ENCODE data around the gene RASAL2. TPM values are rescaled to one million over a fixed set of nuclear protein-coding genes. Genes with fewer than 3 reads are reported as not detected.
A peak's percentile ranks its signal among the peaks of the same experiment; 100 is the strongest.

The RASAL2 gene
- polyA plus RNA-seq, 1 experiment, result 27.7 TPM

DNA sequence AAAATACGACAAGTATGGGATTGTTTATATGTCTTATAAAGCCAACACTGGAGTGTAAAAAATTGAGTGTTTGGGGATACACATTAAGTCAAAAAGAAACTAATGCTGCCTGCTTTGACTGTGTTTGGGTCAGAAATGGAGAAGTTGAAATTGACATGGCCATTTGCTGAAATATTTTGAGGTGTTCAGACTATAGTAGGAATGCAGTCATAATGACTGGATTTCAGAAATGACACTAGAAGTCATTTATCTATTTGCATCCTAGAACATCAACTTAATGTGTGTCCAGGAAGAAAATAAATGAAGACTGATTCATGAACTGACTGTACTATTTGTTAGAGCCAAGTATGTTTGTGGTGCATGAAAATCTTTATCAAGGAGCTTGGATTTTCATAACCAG, 28.4 kb downstream of the RASAL2 start:
- no peaks in the 10 kb centered on the region for H3K27me3 ChIP-seq (ENCODE audit: control insufficient read depth, insufficient read depth, low read length)
- no peaks in the 10 kb centered on the region for H3K36me3 ChIP-seq (ENCODE audit: control insufficient read depth, insufficient read depth, low read length)
- no peak for DNase-seq (ENCODE audit: low read depth)
- ChIA-PET CTCF (interaction anchor here (0.5 kb wide), 1 partner anchor 46 kb away, joined by 4 read pairs; no protein-coding TSS in a partner anchor), POLR2A (interaction anchor here (0.6 kb wide), 1 partner anchor 114 kb away, joined by 3 read pairs; no protein-coding TSS in a partner anchor)
- H3K4me3 ChIP-seq (ENCODE audit: low read depth, low read length), result no peak overlapping the region; the same call in 1 of the 2 replicates
- TF ChIP-seq, protein P1, sequence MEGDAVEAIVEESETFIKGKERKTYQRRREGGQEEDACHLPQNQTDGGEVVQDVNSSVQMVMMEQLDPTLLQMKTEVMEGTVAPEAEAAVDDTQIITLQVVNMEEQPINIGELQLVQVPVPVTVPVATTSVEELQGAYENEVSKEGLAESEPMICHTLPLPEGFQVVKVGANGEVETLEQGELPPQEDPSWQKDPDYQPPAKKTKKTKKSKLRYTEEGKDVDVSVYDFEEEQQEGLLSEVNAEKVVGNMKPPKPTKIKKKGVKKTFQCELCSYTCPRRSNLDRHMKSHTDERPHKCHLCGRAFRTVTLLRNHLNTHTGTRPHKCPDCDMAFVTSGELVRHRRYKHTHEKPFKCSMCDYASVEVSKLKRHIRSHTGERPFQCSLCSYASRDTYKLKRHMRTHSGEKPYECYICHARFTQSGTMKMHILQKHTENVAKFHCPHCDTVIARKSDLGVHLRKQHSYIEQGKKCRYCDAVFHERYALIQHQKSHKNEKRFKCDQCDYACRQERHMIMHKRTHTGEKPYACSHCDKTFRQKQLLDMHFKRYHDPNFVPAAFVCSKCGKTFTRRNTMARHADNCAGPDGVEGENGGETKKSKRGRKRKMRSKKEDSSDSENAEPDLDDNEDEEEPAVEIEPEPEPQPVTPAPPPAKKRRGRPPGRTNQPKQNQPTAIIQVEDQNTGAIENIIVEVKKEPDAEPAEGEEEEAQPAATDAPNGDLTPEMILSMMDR (IDR thresholded peaks at IDR 0.05; ENCODE audit: insufficient read depth, low read depth, low read length), result no peak

DNA sequence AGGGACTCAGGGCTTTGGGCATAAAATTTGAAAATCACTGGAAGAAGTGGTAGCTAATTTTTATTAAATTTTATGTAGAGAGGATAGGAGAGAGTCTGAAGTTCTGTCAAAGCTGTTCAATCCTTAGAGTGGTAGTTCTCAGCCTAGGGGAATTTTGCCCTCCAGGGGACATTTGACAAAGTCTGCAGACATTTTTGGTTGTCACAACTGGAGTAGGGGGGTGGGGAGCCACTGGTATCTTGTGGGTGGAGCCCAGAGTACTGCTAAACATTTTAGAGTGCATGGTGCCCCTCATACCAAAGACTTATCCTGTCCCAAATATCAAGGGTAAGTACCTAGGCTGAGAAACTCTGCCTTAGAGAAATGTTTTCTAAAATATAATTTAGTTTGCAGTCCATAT, 30.2 kb downstream of the RASAL2 start:
- POLR2A ChIA-PET, result no interaction called here
- DNase-seq (ENCODE audit: low read depth), result no peak
- H3K36me3 ChIP-seq (ENCODE audit: control insufficient read depth, insufficient read depth, low read length), result no peaks in the 10 kb centered on the region
- CTCF ChIA-PET, result interaction anchor here (0.7 kb wide), 1 partner anchor 228 kb away, joined by 3 read pairs; no protein-coding TSS in a partner anchor
- TF ChIP-seq, protein P1 (IDR thresholded peaks at IDR 0.05; ENCODE audit: insufficient read depth, low read depth, low read length), result no peak
- H3K27me3 ChIP-seq (ENCODE audit: control insufficient read depth, insufficient read depth, low read length), result no peaks in the 10 kb centered on the region
- H3K4me3 ChIP-seq (ENCODE audit: low read depth, low read length), result no peak overlapping the region

DNA sequence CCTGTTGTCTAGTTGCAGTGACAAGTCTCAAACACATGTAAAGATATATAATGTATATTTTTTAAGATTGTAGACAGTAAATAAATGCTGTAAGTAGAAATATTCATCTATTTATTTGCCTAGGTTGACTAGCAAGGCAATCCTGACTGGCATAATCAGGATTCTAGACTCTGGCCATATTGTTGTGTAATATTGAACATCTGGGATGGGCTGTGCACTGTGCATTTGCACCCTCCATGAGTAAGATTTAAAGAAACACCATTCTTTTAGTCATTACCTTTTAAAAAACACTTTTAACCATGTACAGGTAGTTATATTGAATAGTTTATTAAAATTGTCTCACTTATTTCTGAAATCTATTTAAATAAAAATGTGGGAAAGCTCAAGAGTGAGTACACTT, 32.4 kb downstream of the RASAL2 start:
- Histone ChIP-seq H3K27me3 (ENCODE audit: control insufficient read depth, insufficient read depth, low read length) (no peaks in the 10 kb centered on the region), H3K36me3 (ENCODE audit: control insufficient read depth, insufficient read depth, low read length) (no peaks in the 10 kb centered on the region), H3K4me3 (ENCODE audit: low read depth, low read length) (no peak overlapping the region)
- no peak for DNase-seq (ENCODE audit: low read depth)
- ChIA-PET CTCF (interaction anchor here (0.9 to 1.6 kb wide), 3 partner anchors 13 to 157 kb away, joined by 3 to 5 read pairs (median 3); no protein-coding TSS in a partner anchor), POLR2A (no interaction called here)
- TF ChIP-seq, protein P1 (IDR thresholded peaks at IDR 0.05; ENCODE audit: insufficient read depth, low read depth, low read length), result no peak

DNA sequence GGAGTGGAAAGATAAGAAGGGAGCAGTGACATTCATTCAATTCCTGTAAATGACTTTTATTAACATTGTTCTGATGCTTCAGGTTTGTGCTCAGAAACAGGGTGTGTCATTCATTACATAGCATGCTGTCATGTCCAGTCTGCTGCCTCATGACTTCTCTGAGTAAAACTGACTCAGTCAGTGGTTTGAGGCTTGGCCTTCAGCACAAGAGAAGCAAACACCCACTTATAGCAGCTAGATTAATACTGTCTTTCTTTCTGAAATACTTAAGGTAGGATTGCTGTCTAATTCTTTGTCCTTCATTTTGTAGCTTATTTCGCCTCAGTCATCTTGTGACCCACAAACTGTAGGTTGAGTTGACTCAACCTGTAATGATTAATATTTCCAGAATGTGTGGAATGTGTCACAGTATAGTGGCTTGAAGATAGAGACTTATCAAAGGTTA, 32.9 kb downstream of the RASAL2 start:
- no peaks in the 10 kb centered on the region for H3K27me3 ChIP-seq (ENCODE audit: control insufficient read depth, insufficient read depth, low read length)
- TF ChIP-seq, protein P1 (IDR thresholded peaks at IDR 0.05; ENCODE audit: insufficient read depth, low read depth, low read length), result no peak
- H3K4me3 ChIP-seq (ENCODE audit: low read depth, low read length), result no peak overlapping the region
- peak; percentile 59 for DNase-seq (ENCODE audit: low read depth)
- ChIA-PET CTCF (interaction anchor here (0.9 to 1.6 kb wide), 2 partner anchors 13 to 26 kb away, joined by 3 to 5 read pairs; no protein-coding TSS in a partner anchor), POLR2A (no interaction called here)
- no peaks in the 10 kb centered on the region for H3K36me3 ChIP-seq (ENCODE audit: control insufficient read depth, insufficient read depth, low read length)

DNA sequence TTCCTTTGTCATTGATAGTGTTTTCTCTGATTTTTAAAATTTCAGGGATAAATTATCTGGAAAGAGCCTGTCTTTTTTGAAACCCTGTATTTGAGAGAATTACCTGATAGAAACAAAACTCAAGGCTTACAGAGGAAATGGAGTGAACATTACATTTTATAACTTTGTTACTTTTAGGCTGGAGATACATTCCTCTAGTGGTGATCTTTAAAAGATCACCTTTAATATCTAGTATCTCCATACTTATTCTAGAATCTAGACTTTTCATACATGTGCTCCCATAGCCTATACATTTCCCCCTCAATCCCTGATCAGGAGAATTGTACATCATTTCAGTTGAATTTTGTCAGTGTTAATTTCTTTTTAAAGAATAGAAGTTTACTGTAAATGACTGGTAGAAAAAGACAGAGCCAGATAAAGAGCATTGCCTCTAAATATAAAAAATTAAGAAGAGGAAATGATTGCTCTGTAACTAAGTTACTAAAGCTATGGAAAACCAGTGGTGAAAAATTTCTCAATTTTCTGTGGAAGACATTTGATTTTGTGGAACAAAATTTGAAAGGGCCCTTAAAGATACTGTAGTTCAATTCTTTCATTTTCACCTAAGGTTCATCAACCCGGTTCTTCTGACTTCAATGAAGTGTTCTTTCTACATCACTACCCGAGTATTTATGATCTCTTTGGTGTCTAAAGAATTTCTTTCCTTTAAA, 33.7 kb downstream of the RASAL2 start:
- Histone ChIP-seq H3K4me3 (ENCODE audit: low read depth, low read length) (no peak overlapping the region), H3K27me3 (ENCODE audit: control insufficient read depth, insufficient read depth, low read length) (no peaks in the 10 kb centered on the region), H3K36me3 (ENCODE audit: control insufficient read depth, insufficient read depth, low read length) (no peaks in the 10 kb centered on the region)
- POLR2A ChIA-PET, result no interaction called here
- CTCF ChIA-PET, result no interaction called here
- DNase-seq (ENCODE audit: low read depth), result no peak
- TF ChIP-seq, protein P1 (IDR thresholded peaks at IDR 0.05; ENCODE audit: insufficient read depth, low read depth, low read length), result no peak
